MM.1S (cell line): Measurements from ENCODE around the gene TNFRSF8.

ENCODE experiments used
- EZH2 ChIP-seq: fragments of 300-600 bp; sonication (generic); optimal IDR thresholded peaks from 2 replicates; pipeline ENCODE3; 2017; ENCODE audit warnings: low read depth, mild to moderate bottlenecking, antibody characterized with exemption, low read length, mixed read lengths
- TF ChIP-seq, protein P1 (sequence below): fragments of 300-600 bp; sonication (generic); IDR thresholded peaks from 2 replicates; pipeline ENCODE4 v1.5.1; 2016; ENCODE audit warnings: antibody characterized with exemption, low read length, mixed read lengths

DNA sequence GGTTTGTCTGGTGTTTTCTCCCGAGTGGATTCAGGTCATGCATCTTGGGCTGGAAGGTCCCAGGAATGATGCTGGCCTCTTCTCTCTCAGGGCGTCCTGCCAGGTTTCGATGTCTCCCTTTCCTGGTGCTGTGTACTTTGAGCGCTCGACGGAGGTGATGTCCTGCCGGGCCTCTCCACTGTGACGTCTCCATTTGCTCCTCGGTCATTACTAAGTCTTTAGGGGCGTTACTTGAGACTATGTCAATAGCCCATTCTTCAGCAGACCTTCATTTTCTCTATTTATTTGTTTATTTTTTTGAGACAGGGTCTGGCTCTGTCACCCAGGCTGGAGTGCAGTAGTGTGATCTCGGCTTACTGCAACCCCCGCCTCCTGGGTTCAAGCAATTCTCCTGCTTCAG is 66.5 kb downstream of the TNFRSF8 start:
- TF ChIP-seq, protein P1, sequence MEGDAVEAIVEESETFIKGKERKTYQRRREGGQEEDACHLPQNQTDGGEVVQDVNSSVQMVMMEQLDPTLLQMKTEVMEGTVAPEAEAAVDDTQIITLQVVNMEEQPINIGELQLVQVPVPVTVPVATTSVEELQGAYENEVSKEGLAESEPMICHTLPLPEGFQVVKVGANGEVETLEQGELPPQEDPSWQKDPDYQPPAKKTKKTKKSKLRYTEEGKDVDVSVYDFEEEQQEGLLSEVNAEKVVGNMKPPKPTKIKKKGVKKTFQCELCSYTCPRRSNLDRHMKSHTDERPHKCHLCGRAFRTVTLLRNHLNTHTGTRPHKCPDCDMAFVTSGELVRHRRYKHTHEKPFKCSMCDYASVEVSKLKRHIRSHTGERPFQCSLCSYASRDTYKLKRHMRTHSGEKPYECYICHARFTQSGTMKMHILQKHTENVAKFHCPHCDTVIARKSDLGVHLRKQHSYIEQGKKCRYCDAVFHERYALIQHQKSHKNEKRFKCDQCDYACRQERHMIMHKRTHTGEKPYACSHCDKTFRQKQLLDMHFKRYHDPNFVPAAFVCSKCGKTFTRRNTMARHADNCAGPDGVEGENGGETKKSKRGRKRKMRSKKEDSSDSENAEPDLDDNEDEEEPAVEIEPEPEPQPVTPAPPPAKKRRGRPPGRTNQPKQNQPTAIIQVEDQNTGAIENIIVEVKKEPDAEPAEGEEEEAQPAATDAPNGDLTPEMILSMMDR: no peak
- no peak for TF ChIP-seq EZH2
